ENCODE data around the gene ARSJ.

The ARSJ gene

DNA sequence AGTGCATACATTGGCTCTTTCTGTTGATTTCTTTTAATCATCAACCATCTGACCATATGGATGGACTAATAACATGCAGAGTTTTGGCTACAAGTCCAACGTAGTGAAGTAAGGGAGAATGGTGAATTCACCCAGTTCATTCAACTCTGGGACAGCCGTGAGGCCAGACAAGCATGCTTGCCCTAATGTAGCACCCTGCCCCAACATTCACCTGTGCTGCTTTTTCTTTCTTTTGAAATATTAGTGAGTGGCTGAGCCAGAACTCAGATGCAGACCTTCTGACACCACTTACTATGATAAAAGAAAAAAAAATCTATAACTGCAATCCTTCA is 17.5 kb downstream of the ARSJ start:
- CTCF ChIA-PET = no interaction called here
- POLR2A ChIA-PET = no interaction called here
- no peak for DNase-seq (ENCODE audit: extremely low spot score)
- no peak for TF ChIP-seq CTCF (IDR thresholded peaks at IDR 0.05; ENCODE audit: control extremely low read depth, extremely low read depth, low read depth, missing control alignments)

DNA sequence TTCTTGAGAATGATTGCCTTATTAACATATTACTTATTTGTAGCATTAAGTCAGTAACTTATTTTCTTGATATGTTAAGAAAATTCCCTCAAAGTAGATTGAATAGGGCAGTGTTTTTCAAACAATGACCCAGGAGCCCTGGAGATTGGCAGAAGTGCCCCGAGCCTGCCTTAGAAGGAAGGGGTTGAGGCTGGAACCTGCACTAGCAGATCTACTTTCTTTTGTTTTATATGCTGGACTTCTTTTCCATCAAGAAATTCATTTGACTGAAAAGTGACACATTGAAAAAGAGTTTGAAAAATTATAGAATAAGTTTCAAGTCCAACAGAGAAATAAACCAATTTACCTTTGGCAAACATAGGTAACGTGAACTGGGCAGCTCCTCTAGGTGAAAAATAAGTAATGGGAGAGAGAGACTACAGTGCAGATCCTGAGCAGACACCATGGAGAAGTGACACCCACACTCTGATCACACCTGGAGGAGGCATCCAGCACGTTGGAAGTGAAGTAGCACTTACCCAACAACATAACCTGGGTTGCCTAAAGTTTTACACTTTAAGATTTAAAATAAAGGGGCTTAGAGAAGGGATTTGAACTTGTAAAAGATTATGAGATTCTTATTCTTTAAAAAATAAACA is 18.6 kb downstream of the ARSJ start:
- ChIA-PET POLR2A (no interaction called here), CTCF (interaction anchor here (1.0 kb wide), 1 partner anchor 16 kb away, joined by 3 read pairs; no protein-coding TSS in a partner anchor)
- TF ChIP-seq CTCF (IDR thresholded peaks at IDR 0.05; ENCODE audit: control extremely low read depth, extremely low read depth, low read depth, missing control alignments) = no peak
- DNase-seq (ENCODE audit: extremely low spot score) = no peak

DNA sequence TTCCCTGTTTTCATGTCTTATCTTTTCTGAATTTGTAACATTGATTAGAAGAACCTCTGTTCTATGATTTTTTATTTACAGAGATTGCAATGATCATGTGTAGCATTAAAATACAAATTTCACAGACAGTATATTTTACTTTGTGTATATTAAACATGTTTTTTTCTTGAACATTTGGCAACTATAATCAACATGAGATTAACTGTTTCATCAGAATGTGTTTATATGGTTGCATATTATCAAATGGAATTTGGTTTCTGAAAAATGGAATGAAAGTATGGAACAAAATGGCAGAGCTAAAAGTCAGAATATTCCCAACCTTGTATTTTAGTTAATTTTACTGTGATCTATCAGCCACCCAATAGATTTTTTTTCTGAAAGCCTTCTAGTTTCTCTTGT is 19.9 kb downstream of the ARSJ start:
- DNase-seq (ENCODE audit: extremely low spot score) = no peak
- ChIA-PET CTCF (interaction anchor here (0.7 kb wide), 1 partner anchor 9 kb away, joined by 3 read pairs; no protein-coding TSS in a partner anchor), POLR2A (no interaction called here)
- TF ChIP-seq CTCF (IDR thresholded peaks at IDR 0.05; ENCODE audit: control extremely low read depth, extremely low read depth, low read depth, missing control alignments) = no peak

- ChIA-PET CTCF (interaction anchor here (0.7 kb wide), 1 partner anchor 8 kb away, joined by 3 read pairs; no protein-coding TSS in a partner anchor), POLR2A (no interaction called here)
- no peak for TF ChIP-seq CTCF (IDR thresholded peaks at IDR 0.05; ENCODE audit: control extremely low read depth, extremely low read depth, low read depth, missing control alignments)
- no peak for DNase-seq (ENCODE audit: extremely low spot score)
Observed at GRCh38 chr4:113958766-113959538, 20.5 kb downstream of the ARSJ start.

DNA sequence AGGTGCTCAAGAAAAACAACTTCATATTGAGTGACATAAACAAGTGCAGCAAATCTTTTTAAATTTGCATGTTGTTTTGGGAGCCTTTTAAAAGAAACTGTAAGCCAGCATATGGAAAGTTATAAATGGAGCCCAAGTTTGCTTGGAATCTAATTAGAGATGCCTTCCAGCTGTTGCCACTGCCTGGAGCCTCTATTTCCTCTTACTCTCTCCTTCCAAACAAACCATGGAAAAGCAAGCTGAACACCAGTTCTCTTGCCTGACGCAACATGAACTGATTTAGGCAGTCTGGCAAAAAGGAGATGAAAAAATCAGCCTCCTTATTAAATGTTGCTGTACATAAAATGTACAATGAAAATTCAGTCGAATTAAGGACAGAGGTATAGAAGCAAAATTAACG is 21.5 kb downstream of the ARSJ start:
- ChIA-PET POLR2A (no interaction called here), CTCF (no interaction called here)
- TF ChIP-seq CTCF (IDR thresholded peaks at IDR 0.05; ENCODE audit: control extremely low read depth, extremely low read depth, low read depth, missing control alignments) = no peak
- DNase-seq (ENCODE audit: extremely low spot score) = no peak

GRCh38 chr4:113955948-113956347 is 23.5 kb downstream of the ARSJ start:
- DNase-seq (ENCODE audit: extremely low spot score) = no peak
- no peak for TF ChIP-seq CTCF (IDR thresholded peaks at IDR 0.05; ENCODE audit: control extremely low read depth, extremely low read depth, low read depth, missing control alignments)
- ChIA-PET POLR2A (no interaction called here), CTCF (interaction anchor here (1.0 kb wide), 1 partner anchor 13 kb away, joined by 4 read pairs; no protein-coding TSS in a partner anchor)
